Brain microvascular endothelial cell (primary cell): Measurements from ENCODE around the gene OR52B6.

Experiments
- DNase-seq: peaks from one replicate; pipeline ENCODE4 v3.0.0-alpha.2; 2020
- H3K27ac ChIP-seq: fragments of 250-450 bp; sonication (Bioruptor Pico); 2 replicates; pipeline ENCODE4 v1.5.1; 2020; ENCODE audit warnings: mild to moderate bottlenecking, moderate library complexity
- H3K27me3 ChIP-seq: fragments of 250-450 bp; sonication (Bioruptor Pico); replicated peaks from 2 replicates; pipeline ENCODE4 v1.5.1; 2020; ENCODE audit warnings: mild to moderate bottlenecking
- H3K36me3 ChIP-seq: fragments of 250-450 bp; sonication (Bioruptor Pico); replicated peaks from 2 replicates; pipeline ENCODE4 v1.5.1; 2020; ENCODE audit warnings: mild to moderate bottlenecking
- H3K4me3 ChIP-seq: 2 replicates; pipeline ENCODE4 v1.5.1; 2011; ENCODE audit warnings: low read depth, mild to moderate bottlenecking, control low read depth, low read length, moderate library complexity
- CTCF ChIP-seq: IDR thresholded peaks from 2 replicates; pipeline ENCODE4 v1.5.1; 2011; ENCODE audit warnings: low read depth, mild to moderate bottlenecking, moderate library complexity, low read length, control low read depth, inconsistent platforms; ENCODE audit errors: missing control alignments
- in situ Hi-C: cut with HindIII; loops from 2 replicates; pipeline ENCODE4 v1.10.0; 2017; ENCODE audit warnings: low sequenced_read_pairs, low pct_ligation_motif_present

The OR52B6 gene

DNA sequence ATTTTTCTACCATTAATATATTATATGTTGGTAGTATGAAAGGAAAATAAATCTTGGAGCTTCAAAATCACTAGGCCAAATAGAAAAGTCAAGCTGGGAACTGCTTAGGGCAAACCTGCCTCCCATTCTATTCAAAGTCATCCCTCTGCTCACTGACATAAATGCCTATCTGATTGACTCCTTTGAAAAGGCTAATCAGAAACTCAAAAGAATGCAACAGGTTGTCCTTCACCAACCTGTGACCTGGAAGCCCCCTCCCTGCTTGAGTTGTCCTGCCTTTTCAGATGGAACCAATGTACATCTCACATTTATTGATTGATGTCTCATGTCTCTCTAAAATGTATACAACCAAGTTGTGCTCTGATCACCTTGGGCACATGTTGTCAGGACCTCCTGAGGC is 40.9 kb downstream of the OR52B6 start:
- in situ Hi-C loops: no loop called here
- no peak overlapping the region for H3K4me3 ChIP-seq
- peak overlapping the region; percentile 94 for H3K27ac ChIP-seq
- H3K36me3 ChIP-seq: no peaks in the 10 kb centered on the region
- TF ChIP-seq CTCF: no peak
- H3K27me3 ChIP-seq: no peaks in the 10 kb centered on the region
- DNase-seq: no peak

- H3K27ac ChIP-seq: no peak overlapping the region
- no peak for TF ChIP-seq CTCF
- DNase-seq: no peak
- in situ Hi-C loops: no loop called here
- no peaks in the 10 kb centered on the region for H3K36me3 ChIP-seq
- H3K27me3 ChIP-seq: no peaks in the 10 kb centered on the region
- H3K4me3 ChIP-seq: no peak overlapping the region
Observed at GRCh38 chr11:5622802-5623201, 42.1 kb downstream of the OR52B6 start.

- TF ChIP-seq CTCF: no peak
- peak; percentile 74 for DNase-seq
- H3K4me3 ChIP-seq: peak within 1 kb of the TSS; percentile 65
- no peaks in the 10 kb centered on the region for H3K36me3 ChIP-seq
- peak within 1 kb of the TSS; percentile 58 for H3K27ac ChIP-seq
- in situ Hi-C loops: no loop called here
- no peaks in the 10 kb centered on the region for H3K27me3 ChIP-seq
Observed at GRCh38 chr11:5624489-5625279, 44.0 kb downstream of the OR52B6 start, which contains the start of gene TRIM34. Gene TRIM34, plus strand, starts transcription at chr11:5625001. Its CDS starts 7,331 bp downstream, at chr11:5632332.

- in situ Hi-C loops: no loop called here
- H3K27me3 ChIP-seq: no peaks in the 10 kb centered on the region
- no peak overlapping the region for H3K27ac ChIP-seq
- no peaks in the 10 kb centered on the region for H3K36me3 ChIP-seq
- no peak for DNase-seq
- H3K4me3 ChIP-seq: peak overlapping the region; percentile 65
- no peak for TF ChIP-seq CTCF
Observed at GRCh38 chr11:5625281-5625680, 44.6 kb downstream of the OR52B6 start.

GRCh38 chr11:5626196-5626595 is 45.5 kb downstream of the OR52B6 start:
- Histone ChIP-seq H3K36me3 (no peaks in the 10 kb centered on the region), H3K27ac (no peak overlapping the region), H3K27me3 (no peaks in the 10 kb centered on the region), H3K4me3 (no peak overlapping the region)
- TF ChIP-seq CTCF: no peak
- in situ Hi-C loops: no loop called here
- DNase-seq: no peak

DNA sequence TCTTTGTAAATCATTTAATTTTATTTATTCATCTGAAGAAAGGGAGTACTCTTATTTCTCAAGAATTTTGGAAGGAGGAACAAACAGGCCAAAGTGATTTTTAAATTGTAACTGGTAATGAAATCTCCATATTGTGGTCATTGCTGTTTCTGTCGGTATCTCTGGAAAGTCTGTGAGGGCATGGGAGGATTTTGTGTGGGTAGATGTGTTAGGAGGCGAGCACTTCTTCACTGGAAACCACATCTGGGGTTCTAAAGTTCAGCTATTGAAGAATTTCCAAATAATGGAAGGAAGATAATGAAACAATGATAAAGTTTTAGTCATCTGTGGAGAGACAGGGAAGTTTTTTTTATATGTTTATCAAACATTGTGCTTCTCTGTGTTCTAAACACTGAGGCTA is 50.7 kb downstream of the OR52B6 start:
- no peaks in the 10 kb centered on the region for H3K36me3 ChIP-seq
- TF ChIP-seq CTCF: no peak
- H3K27me3 ChIP-seq: no peaks in the 10 kb centered on the region
- no peak overlapping the region for H3K27ac ChIP-seq
- in situ Hi-C loops: no loop called here
- no peak for DNase-seq
- H3K4me3 ChIP-seq: no peak overlapping the region
